Measurements from ENCODE around the gene COPS9.

Gene COPS9

GRCh38 chr2:240140920-240141319 is 4.8 kb upstream of the COPS9 start:
- no peak for DNase-seq (ENCODE audit: low read depth)
- no peak overlapping the region for H3K4me3 ChIP-seq (ENCODE audit: control insufficient read depth, low read depth, low read length)
- no peak for TF ChIP-seq CTCF (conservative IDR thresholded peaks at IDR 0.05; ENCODE audit: control insufficient read depth, insufficient read depth, low read depth, low read length)

DNA sequence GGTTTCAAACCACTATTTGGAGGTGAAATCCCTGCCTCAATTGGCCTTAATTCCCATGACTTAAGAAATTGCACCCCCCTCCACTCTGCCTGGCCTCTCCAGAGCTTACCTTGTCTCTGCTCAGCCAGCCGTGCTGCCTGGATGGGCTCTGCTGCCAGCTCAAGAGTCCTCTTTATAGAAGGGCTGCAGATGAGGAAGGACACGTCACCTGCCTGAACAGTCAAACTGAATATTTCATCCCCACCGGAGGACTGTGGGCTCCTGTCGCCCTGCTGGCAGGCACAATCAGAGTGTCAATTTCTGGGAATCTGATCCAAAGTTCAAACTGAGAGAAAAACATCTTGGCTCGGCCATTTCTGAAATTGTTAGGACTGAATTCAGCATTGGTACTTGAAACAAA is 4.4 kb upstream of the COPS9 start, which contains the start of gene OTOS:
Gene OTOS, minus strand, starts transcription at position 148 of the 400 bp plus-strand sequence. CDS start 332 bp downstream, outside the sequence.
- no peak within 1 kb of the TSS for H3K4me3 ChIP-seq (ENCODE audit: control insufficient read depth, low read depth, low read length)
- TF ChIP-seq CTCF (conservative IDR thresholded peaks at IDR 0.05; ENCODE audit: control insufficient read depth, insufficient read depth, low read depth, low read length): no peak
- DNase-seq (ENCODE audit: low read depth): no peak

DNA sequence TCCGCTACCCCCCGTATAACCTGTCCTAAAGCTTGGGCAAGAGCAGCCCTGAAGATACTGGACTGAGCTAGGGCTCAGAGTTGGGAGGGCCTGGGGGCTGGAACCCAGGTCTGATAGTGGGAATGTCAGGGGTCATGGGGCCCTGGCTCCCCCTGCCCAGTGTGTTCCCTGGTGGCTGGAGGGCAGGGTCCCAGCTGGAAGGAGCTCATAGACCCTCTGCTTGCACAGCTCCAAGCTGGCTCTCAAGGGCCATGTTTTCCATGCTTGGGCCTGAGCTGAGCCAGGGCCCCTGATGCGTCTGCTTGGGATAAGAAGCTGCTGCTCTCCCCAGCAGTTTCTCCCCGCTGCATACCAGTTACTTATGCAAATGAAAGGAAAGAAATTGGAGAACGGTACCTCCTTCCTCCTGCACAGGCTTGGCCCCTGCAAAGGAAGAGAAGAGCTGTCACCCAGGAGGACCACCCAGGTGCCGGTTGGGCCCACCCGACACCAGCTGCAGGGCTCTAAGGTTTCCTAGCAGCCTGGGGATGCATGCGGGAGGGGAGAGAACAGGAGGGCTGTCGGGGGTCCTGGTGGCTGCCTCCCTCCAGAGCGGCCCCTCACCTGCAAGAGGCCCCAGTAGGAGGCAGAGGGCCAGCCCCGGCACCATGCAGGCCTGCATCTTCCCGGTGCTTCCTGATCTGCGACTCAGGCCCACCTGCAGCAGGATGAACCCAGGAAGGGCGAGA is 3.7 kb upstream of the COPS9 start:
- no peak overlapping the region for H3K4me3 ChIP-seq (ENCODE audit: control insufficient read depth, low read depth, low read length)
- no peak for TF ChIP-seq CTCF (conservative IDR thresholded peaks at IDR 0.05; ENCODE audit: control insufficient read depth, insufficient read depth, low read depth, low read length)
- no peak for DNase-seq (ENCODE audit: low read depth)

DNA sequence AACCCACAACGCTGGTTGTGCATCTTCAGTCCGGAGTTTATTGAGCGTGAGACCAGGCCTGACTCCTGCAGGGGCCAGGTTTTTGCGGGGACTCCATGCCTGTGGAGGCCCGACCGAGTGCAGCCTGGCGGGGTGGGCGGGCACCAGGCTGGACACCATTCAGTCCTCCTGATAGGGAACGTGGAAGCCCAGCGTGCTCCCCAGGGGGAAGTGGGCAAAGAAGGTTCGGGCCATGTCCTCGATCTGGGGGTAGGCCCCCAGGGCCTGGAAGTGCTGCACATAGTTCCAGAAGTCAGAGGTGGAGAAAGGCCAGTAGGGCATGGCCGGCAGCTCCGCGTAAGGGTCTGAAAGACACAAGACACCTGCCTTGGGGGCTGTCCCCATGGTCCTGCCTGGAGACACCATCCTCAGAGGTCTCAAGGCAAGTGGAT is 2.9 kb upstream of the COPS9 start:
- DNase-seq (ENCODE audit: low read depth): no peak
- TF ChIP-seq CTCF (conservative IDR thresholded peaks at IDR 0.05; ENCODE audit: control insufficient read depth, insufficient read depth, low read depth, low read length): no peak
- H3K4me3 ChIP-seq (ENCODE audit: control insufficient read depth, low read depth, low read length): no peak overlapping the region

- DNase-seq (ENCODE audit: low read depth): peak; percentile 18
- TF ChIP-seq CTCF (conservative IDR thresholded peaks at IDR 0.05; ENCODE audit: control insufficient read depth, insufficient read depth, low read depth, low read length): no peak
- H3K4me3 ChIP-seq (ENCODE audit: control insufficient read depth, low read depth, low read length): no peak overlapping the region
These were observed 2.3 kb upstream of the COPS9 start for GRCh38 chr2:240138254-240138984.

- H3K4me3 ChIP-seq (ENCODE audit: control insufficient read depth, low read depth, low read length): no peak overlapping the region
- DNase-seq (ENCODE audit: low read depth): no peak
- TF ChIP-seq CTCF (conservative IDR thresholded peaks at IDR 0.05; ENCODE audit: control insufficient read depth, insufficient read depth, low read depth, low read length): no peak
These were observed 1.6 kb upstream of the COPS9 start for GRCh38 chr2:240137596-240138253.

All from fibroblast of mammary gland (primary cell).